ENCODE data around the gene ANKRD63.

Gene ANKRD63

DNA sequence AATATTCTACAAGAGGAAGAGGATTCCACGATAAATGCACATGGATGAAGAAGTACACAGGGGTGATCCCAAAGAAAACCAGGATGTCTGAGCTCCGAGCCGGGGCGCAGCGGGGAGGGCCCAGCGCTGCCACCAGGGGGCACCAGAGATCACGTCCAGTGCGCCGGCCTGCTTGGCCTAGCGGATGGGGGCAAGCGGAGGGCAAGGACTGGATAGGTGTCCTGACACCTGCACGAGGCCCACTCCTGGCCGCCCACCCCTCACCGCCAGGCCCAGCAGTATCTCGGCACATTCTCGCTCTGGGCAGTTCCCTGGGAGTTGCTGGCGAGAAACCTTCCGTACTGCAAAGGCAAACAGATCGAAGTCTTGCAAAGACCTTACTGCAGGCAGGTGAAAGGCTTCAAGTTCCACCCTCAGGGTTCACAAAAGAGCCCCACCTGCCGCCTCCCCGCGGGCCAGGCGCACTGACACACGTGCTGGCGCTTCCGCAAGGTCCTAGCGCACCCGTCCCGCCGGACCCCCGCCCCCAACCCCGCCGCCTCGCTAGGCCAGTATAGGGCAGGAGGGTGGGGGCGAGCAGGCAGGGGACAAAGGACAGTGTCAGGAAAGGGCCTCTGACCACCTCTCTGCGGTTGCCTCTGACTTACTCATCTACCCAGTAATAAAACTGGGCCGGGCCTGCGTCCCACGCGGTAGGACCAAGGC lies 3.3 kb downstream of the ANKRD63 start:
- peak; percentile 30 for DNase-seq (ENCODE audit: low spot score)

DNA sequence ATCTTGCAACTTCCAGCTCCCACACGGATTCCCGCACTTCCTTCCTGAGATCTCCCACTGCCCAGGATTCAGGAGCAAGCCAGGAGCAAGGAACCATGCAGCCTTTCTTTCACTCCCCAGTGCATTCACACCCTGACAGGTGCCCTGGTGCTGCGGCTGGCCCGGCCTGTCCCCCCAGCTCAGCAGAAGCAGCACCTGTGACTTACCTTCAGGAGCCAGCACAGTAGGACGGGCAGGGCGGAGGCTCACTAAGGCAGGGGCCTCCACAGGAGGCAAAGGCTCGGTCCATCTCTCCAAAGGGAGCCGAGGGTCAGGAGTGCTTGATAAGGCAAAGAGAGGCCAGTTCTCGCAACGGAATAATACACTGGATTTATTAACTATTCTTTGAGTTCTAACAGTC lies 4.8 kb downstream of the ANKRD63 start:
- no peak for DNase-seq (ENCODE audit: low spot score)

DNA sequence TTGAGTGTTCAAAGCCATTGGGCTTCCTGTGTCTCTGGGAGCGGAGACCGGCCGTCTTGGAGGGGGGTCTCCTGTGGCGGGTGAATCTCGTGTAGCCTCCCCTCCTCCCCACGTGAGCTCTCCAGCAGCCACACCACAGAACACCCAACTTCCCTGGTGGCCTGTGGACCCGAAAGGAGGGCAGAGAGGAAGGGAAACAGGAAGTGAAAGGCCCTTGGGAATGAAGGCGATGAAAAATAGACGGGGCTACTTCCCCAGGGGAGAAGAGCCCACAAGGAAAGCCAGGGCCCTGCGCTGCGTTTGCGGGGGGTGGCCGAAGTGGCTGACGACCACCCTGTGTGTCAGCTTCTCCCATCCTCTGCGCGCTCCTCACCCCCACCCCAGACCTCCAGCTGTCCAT lies 5.4 kb downstream of the ANKRD63 start:
- DNase-seq (ENCODE audit: low spot score), result peak; percentile 55

DNA sequence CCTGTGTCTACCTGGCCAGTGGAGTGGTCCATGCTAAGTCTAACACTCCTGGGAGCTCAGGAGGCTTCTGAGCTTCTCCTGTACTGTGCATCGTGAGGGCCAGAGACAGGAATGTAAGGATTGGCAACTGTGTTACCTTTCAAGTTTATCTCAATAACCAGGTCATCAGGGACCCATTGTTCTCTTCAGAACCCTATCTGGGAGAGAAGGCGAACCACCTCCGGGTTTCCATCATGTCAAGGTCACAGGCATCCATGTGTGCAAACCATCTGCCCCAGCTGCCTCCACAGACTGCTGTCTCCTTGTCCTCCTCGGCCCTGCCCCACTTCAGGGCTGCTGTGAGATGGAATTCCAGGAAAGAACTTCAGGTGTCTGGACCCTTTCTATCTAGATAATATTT lies 5.9 kb downstream of the ANKRD63 start:
- no peak for DNase-seq (ENCODE audit: low spot score)

DNA sequence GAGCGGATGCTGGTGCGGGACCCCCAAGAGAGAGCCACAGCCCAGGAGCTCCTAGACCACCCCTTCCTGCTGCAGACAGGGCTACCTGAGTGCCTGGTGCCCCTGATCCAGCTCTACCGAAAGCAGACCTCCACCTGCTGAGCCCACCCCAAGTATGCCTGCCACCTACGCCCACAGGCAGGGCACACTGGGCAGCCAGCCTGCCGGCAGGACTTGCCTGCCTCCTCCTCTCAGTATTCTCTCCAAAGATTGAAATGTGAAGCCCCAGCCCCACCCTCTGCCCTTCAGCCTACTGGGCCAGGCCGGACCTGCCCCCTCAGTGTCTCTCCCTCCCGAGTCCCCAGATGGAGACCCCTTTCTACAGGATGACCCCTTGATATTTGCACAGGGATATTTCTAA lies 6.9 kb downstream of the ANKRD63 start:
- no peak for DNase-seq (ENCODE audit: low spot score)

DNA sequence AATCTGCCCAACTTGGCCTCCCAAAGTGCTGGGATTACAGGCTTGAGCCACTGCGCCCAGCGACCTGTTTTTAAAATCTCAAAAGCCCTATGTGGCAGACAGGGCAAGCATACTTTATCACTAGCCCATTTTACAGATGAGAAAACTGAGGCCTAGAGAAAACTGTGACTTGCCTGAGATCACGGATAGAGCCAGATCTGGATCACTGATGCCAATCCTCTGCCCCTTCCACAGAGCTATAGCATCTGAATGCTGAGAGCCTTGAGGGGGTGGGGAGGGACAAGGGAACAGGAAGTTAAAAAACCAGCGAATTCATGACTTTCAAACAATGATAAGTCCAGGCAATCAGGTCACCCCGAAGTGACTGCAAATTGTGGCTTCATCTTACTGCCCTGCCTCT lies 7.3 kb downstream of the ANKRD63 start:
- no peak for DNase-seq (ENCODE audit: low spot score)

DNA sequence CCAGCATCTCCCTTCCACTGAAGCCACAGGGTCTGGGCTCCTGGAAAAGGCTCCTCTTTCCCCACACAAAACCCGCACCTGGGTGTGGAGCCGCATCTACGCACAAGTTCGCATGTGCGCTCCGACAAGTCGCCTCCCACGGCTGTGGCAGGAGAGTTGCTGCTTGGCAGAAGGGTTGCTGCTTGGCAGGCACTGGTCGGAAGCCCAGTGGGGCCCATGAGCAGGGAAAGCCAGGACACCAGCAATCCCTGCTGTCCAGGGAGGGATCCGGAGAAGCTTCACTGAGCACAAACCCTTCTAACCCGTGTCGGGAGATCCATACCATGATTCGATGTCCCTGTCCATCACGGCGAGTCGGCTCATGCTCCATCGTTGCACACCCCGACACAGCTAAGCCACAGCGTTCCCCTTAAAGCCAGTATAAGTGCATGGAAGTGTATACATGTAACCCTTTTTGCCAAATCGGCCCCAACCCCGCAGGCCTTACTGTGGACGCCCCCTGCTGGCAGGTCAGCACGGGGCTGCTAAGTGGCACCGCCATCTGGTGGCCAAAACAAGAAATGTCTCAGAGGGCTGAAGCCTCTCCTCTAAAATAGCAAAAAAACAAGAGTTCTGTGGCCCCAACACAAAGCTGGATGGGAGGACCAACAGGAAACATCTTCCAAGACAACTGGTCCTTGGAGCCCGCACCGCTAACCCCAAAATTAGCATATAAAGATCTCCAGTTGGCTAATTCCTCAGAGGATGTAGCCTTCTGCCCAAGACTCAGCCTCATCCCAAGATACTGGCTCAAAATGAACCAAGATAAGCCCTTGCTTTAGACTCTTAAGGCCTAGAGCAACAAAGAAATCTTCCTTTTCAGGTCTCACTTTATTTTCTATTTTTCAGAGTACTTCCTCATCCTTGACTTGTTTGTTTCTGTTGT lies 8.3 kb downstream of the ANKRD63 start:
- peak; percentile 69 for DNase-seq (ENCODE audit: low spot score)

DNA sequence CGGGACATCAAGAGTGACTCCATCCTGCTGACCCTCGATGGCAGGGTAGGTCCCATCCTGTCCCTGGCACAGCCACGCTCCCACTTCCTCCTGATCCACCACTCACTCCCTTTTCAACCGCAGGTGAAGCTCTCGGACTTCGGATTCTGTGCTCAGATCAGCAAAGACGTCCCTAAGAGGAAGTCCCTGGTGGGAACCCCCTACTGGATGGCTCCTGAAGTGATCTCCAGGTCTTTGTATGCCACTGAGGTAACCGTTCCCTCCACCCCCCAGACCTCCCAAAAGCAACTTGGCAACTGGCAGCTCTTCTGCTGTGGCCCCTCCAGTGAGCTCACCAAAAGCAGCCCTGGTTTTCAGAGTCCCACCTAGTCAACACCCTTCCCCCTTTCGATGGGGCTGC lies 9.4 kb downstream of the ANKRD63 start:
- no peak for DNase-seq (ENCODE audit: low spot score)

DNA sequence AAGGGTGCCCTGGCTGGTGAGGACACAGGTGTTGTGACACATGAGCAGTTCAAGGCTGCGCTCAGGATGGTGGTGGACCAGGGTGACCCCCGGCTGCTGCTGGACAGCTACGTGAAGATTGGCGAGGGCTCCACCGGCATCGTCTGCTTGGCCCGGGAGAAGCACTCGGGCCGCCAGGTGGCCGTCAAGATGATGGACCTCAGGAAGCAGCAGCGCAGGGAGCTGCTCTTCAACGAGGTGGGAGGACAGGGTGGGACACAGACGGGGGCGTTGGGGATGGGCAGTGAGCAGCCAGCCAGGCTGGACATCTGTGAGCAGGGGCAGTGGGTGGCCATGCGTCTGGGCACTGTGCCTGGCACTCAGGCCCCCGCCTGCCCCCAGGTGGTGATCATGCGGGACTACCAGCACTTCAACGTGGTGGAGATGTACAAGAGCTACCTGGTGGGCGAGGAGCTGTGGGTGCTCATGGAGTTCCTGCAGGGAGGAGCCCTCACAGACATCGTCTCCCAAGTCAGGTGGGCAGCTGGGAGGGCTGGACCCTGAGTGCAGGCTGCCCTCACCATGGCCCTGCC lies 10.3 kb downstream of the ANKRD63 start:
- DNase-seq (ENCODE audit: low spot score), result no peak

DNA sequence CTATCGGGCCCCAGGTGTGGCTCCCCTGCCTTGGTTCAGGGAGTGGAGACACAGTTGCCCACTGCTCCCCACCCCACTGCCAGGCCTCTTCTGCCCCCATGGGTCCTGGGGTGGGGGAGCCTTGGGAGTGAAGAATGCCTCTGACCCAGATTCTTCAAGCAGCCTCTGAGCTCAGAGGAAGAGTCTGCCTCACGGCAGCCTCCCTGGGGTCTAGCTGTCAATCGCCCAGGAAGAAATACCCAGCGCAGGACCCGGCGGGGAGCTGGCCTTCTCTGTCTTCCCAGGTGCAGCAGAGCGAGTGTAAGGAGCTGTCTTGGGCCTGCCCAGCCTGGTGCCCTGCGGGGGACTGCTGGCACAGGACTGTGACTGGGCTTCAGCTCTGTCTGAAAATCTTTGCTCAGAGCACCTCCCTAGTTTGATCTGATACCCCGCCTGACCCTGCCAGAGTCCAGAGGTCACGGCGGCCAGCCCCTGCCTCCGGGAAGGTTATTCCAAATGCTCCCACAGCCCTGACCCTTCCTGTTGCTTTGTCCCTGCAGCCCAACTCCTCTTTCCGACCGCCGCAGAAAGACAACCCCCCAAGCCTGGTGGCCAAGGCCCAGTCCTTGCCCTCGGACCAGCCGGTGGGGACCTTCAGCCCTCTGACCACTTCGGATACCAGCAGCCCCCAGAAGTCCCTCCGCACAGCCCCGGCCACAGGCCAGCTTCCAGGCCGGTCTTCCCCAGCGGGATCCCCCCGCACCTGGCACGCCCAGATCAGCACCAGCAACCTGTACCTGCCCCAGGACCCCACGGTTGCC lies 11.0 kb downstream of the ANKRD63 start:
- DNase-seq (ENCODE audit: low spot score), result no peak

DNA sequence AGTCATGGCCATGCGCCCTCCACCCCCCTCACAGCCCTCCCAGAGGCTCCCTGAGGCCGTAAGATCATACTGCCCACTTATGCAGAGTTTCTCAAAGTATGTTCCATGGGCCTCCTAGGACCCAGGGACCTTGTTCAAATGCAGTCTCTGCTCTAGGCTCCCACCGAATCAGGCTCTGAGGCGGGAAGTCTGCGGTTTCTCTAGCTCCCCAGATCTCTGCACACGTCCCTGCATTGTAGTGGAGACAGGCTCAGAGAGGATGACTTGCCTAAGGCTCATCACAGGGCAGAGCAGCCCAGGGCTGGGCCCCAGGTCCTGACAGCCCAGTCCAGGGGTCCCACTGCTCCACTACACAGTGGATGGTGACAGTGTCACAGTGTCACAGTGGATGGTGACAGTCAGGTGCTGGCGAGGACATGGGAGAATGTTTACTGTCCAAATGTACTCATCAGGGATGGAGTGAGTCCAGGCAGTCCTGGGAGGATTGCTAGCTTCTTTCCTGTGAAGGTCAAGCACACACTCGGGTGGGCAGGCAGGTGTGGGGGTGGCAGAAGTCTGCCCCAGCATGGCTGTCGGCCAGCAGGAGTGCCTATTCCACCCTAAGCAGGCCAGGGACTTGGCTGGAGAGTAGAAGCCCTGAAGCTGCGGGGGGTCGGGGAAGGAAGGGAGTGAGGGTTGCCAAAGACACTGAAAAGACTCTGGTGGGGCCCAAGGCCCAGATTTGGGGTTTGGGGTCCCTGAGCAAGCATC lies 12.4 kb downstream of the ANKRD63 start:
- no peak for DNase-seq (ENCODE audit: low spot score)

DNA sequence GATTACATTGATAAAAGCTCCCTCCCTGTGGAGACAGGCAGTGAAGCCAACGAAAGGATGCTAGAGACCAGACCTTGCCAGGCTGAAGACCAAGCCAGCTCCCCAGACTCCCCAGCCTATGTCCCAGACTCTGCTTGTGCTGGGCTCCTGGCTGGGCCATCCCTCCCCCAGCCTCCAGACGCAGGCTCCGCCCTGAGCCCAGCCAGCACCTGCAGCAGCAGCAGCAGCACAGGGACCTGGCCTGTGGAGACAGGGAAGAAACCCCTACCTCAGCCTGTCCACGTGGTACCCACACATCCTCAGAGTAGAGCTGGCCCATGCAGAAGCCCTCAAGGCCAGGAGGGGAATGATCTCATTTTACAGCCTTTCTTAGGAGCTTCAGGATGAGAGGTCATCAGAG lies 13.3 kb downstream of the ANKRD63 start:
- DNase-seq (ENCODE audit: low spot score), result no peak

DNA sequence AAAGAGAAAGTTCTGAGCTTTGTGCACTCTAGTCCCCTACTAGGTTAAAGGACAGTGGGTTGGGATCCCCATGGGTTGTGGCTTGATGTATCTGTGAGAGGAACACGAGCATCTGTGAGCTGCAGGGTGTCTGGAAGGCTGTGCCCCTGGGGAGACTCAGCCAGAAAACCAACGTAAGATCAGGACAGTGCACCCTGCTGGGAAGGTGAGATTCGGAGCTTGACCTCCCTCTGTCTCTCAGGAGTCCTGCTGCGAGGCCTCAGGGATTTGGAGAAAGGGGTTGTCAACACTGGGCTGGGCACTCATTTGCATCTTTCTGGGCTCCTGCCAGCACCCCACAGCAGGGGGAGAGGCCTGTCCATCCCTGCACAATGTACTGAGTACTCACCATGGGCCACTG lies 15.2 kb downstream of the ANKRD63 start:
- no peak for DNase-seq (ENCODE audit: low spot score)

DNA sequence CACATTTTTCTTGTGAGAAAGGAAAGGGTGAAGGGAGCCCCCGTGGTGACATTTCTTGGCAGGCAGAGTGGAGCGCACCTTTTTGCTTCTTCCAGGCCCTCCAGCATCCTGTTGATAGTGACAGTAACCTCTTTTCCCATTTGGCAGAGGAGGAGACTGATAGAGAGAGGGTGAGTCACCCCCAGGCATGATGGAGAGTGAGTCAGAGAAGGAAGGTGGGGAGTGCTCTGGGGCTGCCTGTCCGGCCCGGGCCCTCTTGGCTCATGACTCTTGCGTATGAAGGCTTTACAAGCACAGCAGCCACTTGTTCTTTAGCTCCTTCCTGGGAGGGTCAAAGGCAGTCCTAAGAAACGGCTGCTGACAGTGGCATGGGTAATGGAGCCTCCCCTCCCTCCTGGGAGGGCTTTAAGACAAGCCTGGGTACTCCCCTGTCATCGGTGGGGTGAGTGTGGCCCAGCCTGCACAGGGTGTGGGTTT lies 16.0 kb downstream of the ANKRD63 start:
- DNase-seq (ENCODE audit: low spot score), result no peak

DNA sequence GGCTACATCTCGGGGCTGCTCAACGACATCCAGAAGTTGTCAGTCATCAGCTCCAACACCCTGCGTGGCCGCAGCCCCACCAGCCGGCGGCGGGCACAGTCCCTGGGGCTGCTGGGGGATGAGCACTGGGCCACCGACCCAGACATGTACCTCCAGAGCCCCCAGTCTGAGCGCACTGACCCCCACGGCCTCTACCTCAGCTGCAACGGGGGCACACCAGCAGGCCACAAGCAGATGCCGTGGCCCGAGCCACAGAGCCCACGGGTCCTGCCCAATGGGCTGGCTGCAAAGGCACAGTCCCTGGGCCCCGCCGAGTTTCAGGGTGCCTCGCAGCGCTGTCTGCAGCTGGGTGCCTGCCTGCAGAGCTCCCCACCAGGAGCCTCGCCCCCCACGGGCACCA lies 17.0 kb downstream of the ANKRD63 start:
- DNase-seq (ENCODE audit: low spot score), result no peak

DNA sequence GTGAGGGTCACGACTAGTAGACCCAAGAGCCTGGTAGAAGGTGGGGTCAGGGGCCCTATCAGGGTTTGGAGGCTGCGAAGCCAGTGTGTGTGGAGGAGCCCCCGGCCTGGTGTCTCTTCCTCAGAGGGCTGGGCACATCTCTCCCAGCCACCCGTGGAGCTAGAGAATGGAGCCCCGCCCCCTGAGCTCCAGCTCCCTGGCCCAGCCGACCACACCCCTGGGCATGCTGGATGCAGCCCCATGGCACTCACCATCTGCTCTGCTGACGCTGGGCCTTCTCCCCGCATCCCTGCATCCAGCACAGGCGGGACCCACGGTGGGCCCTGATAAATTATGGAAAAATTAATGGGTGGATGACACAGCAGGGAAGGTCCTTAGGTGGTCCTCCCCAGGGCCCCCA lies 17.5 kb downstream of the ANKRD63 start:
- DNase-seq (ENCODE audit: low spot score), result no peak

DNA sequence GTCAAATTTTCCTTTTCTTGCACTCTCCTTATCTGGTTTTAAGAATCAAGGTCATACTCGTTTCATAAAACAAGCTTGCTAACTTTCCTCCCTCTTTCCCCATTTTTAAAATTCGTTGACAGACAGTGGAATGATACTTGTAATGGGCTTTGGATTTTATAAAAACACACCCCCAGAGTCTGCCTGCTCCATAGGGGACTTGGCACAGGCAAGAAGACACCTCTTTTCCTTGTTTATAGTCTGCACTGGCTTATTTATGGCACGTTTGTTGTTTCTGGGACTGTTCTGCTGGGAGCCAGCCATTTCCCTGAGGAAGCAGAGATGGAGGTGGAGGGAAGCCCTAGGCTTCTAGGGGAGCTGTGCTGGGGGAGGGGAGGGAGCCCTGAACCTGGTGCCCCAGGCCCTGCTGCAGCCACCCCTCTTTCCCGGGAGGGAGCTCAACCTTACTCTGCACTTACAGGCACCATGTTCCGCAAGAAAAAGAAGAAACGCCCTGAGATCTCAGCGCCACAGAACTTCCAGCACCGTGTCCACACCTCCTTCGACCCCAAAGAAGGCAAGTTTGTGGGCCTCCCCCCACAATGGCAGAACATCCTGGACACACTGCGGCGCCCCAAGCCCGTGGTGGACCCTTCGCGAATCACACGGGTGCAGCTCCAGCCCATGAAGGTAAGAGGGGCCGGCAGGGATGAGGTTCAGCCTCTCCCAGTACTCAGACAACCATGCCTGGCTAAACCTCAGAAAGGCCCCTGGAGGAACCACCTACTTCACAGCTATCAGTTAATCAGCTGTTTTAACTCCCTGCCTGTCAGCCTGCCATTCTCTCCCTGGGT lies 18.3 kb downstream of the ANKRD63 start:
- DNase-seq (ENCODE audit: low spot score), result no peak

DNA sequence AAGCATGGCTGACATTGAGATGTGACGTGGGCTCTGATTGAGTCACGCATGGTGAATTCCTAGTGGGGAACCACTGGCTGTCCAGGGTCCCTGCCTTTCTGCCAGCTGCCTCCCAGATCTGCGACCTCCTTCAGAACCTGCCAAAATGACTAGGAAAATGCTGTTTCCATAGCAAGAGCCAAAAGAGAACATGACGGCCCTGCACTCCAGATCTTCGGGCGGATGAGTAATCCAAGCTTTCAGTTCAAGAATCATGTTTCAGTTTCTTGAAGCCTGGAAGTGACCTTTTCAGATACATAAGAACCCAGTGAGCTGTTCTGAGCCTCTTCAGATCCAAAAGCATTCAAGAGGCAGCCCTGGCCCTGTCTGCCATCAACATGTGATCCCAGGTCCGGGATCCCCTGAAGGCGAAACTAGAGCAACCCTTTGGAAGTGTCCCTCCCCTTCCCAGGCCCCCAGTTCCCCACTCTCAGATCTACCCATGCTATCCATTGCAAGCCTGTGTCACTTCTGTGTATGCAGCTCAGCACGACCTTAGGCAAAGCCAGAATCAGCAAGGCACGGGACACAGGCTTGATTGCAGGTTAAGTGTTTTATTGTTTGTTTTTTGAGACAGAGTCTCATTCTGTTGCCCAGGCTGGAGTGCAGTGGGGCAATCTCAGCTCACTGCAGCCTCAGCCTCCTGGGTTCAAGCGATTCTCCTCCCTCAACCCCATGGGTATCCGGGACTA lies 19.7 kb downstream of the ANKRD63 start:
- no peak for DNase-seq (ENCODE audit: low spot score)

DNA sequence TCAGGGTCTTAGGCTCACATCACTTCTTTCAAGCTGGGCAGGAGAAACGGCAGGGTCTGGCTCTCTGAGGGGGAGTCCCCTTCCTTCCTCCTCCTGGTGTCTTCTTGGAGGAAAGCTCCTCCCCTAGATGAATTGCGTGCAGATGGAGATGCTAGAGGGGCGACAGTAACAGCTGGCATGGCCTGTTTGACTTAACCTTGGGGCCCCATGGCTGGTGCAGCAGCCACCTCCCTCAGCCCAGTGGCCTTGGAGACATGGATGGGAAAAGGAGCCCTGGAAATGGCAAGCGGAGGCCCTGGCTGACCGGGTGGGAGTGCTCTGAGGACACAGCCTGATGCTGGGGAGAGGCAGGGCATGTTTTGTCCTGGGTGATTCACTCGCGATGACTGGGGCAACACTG lies 23.8 kb downstream of the ANKRD63 start:
- DNase-seq (ENCODE audit: low spot score), result no peak

DNA sequence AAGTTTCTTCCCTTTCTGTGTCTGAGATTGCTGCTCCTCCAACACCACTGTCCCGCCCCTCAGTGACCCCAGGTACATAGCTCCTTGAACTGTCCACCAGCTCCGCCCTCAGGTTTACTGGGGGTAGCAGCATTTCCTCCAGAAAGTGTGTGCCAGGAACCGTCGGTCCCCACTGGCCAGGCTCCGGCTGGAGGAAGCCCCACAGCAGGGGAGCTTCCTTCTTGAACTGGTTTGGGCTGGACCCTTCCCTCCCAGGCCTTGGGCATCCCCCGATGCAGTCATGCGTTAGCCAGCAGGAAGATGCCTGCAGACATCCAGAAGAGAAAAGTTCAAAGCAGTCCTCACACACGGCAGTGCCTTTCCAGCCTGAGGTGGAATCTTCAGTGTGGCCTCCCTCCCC lies 24.3 kb downstream of the ANKRD63 start:
- DNase-seq (ENCODE audit: low spot score), result no peak

Data from pons (tissue), 1 donor.